Ascending aorta (tissue), 2 donors: ENCODE data around the gene PARVB. TPM values are rescaled to one million over a fixed set of nuclear protein-coding genes. Genes with fewer than 3 reads are reported as not detected.

ENCODE experiments used
- DNase-seq, 2 donors: peaks; one replicate each; pipeline ENCODE4 v3.0.0-alpha.2; 2019; ENCODE audit warnings: low spot score in 2 of 2
- H3K27ac ChIP-seq, 2 donors: fragments of 200-600 bp; sonication (generic); one replicate each; pipeline ENCODE4 v1.5.1; 2016 to 2017; ENCODE audit warnings: mild to moderate bottlenecking in 1 of 2
- H3K27me3 ChIP-seq: fragments of 200-600 bp; sonication (generic); one replicate; pipeline ENCODE4 v1.5.1; 2017
- H3K36me3 ChIP-seq, 2 donors: fragments of 200-600 bp; sonication (generic); one replicate each; pipeline ENCODE4 v1.5.1; 2016
- H3K4me1 ChIP-seq, 2 donors: fragments of 200-600 bp; sonication (generic); one replicate each; pipeline ENCODE4 v1.5.1; 2016 to 2017; ENCODE audit warnings: mild to moderate bottlenecking in 1 of 2
- H3K4me3 ChIP-seq, 2 donors: fragments of 200-600 bp; sonication (generic); one replicate each; pipeline ENCODE4 v1.5.1; 2016 to 2017; ENCODE audit warnings: mild to moderate bottlenecking in 1 of 2
- H3K9me3 ChIP-seq, 2 donors: fragments of 200-600 bp; sonication (generic); one replicate each; pipeline ENCODE4 v1.5.1; 2016
- intact Hi-C: fragments of 100-400 bp; cut with DNase I; formaldehyde crosslinking; loops from one replicate; pipeline ENCODE4 v1.15.1; 2023
- total RNA-seq: library from RNA; depleted of rRNA; stranded (reverse); fragments of >200 nt; gene quantifications from one replicate; pipeline ENCODE4 v1.1.0, GENCODE V29; 2016
- TF ChIP-seq, protein P1 (sequence below), 3 experiments: fragments of 200-600 bp in 2 of 3; fragments of 450-650 bp in 1 of 3; sonication (generic) in 2 of 3; IDR thresholded peaks; one replicate each; pipeline ENCODE4 v1.5.1; 2016 to 2019; ENCODE audit warnings: antibody characterized with exemption in 3 of 3, mild to moderate bottlenecking in 1 of 3, moderate library complexity in 1 of 3

Gene PARVB
- total RNA-seq, 1 donor from 2014 or later = 33.8 TPM

DNA sequence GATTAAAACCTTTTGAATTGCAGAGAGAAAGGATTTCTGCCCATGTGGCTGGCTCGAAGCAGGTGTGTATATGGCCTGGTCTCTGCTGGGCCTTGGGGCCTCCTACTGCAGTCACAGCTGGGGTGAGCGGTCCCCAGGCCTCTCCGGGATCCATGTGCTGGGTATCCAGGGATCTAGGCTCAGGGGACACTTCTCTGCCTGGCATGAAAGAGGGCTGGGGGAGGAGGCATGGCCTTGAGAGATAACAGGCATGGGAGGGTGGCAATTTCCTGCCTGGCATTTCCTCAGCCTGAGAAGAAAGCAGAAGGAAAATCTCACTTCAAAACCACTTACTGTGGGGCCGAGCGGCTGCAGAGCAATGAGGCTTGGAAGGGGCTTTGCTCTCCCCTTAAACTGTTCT is 136.3 kb downstream of the PARVB start:
- Histone ChIP-seq H3K4me1 (no peaks in the 10 kb centered on the region), H3K36me3 (peaks cover 0 to 3% of the 10 kb centered on the region in 2 donors), H3K27ac (no peak overlapping the region)

DNA sequence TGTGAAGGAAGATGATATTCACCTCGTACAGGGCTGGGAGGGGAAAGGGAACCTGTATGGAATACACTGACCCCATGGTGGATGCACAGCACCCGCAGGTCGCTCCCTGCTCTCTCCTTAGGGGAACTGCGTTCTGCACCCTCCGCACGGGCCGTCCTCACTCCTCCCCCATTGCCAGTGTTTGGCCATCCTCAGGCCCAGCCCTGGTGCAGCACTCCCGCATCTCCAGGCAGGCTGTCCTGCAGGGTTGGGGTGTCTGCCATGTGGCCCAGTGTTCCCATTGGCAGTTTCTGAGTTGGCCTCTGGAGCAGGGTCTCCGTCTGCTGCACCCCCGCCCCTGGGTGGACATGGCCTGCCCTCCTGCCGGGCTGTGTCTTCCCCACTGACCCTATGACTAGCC is 137.6 kb downstream of the PARVB start:
- H3K27me3 ChIP-seq = no peaks in the 10 kb centered on the region
- no peak overlapping the region for H3K27ac ChIP-seq
- TF ChIP-seq, protein P1, sequence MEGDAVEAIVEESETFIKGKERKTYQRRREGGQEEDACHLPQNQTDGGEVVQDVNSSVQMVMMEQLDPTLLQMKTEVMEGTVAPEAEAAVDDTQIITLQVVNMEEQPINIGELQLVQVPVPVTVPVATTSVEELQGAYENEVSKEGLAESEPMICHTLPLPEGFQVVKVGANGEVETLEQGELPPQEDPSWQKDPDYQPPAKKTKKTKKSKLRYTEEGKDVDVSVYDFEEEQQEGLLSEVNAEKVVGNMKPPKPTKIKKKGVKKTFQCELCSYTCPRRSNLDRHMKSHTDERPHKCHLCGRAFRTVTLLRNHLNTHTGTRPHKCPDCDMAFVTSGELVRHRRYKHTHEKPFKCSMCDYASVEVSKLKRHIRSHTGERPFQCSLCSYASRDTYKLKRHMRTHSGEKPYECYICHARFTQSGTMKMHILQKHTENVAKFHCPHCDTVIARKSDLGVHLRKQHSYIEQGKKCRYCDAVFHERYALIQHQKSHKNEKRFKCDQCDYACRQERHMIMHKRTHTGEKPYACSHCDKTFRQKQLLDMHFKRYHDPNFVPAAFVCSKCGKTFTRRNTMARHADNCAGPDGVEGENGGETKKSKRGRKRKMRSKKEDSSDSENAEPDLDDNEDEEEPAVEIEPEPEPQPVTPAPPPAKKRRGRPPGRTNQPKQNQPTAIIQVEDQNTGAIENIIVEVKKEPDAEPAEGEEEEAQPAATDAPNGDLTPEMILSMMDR (IDR thresholded peaks at IDR 0.05) = no peak
- H3K9me3 ChIP-seq = no peaks in the 10 kb centered on the region
- intact Hi-C loops = no loop called here
- DNase-seq = no peak
- H3K4me3 ChIP-seq = no peak overlapping the region
- no peaks in the 10 kb centered on the region for H3K4me1 ChIP-seq
- H3K36me3 ChIP-seq = peaks cover 0 to 3% of the 10 kb centered on the region in 2 donors

More for the DNA sequence above, 136.3 kb downstream of the PARVB start:
- no peak for DNase-seq
- Histone ChIP-seq H3K27me3 (no peaks in the 10 kb centered on the region), H3K4me3 (no peak overlapping the region), H3K9me3 (no peaks in the 10 kb centered on the region)
- intact Hi-C loops = no loop called here
- TF ChIP-seq, protein P1 (IDR thresholded peaks at IDR 0.05) = no peak

DNA sequence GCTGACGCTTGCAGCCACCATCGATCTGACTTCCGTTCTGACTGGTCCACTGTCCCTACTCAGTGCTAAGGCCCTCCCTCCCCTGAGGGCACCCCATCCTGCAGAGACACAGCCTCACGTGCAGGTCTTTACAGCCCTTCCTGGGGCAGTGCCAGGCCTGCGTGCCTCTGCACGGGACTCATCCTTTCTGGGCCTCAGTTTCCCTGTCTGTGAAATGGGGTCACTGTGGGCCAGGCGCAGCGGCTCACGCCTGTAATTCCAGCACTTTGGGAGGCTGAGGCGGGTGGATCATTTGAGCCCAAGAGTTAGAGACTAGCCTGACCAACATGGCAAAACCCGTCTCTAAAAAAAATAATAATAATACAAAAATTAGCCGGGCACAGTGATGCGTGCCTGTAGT is 138.9 kb downstream of the PARVB start:
- DNase-seq = no peak
- no peaks in the 10 kb centered on the region for H3K9me3 ChIP-seq
- intact Hi-C loops = no loop called here
- TF ChIP-seq, protein P1 (IDR thresholded peaks at IDR 0.05) = no peak
- H3K27ac ChIP-seq = no peak overlapping the region
- H3K36me3 ChIP-seq = peaks cover 0 to 3% of the 10 kb centered on the region in 2 donors
- H3K4me3 ChIP-seq = no peak overlapping the region
- no peaks in the 10 kb centered on the region for H3K4me1 ChIP-seq
- H3K27me3 ChIP-seq = no peaks in the 10 kb centered on the region

DNA sequence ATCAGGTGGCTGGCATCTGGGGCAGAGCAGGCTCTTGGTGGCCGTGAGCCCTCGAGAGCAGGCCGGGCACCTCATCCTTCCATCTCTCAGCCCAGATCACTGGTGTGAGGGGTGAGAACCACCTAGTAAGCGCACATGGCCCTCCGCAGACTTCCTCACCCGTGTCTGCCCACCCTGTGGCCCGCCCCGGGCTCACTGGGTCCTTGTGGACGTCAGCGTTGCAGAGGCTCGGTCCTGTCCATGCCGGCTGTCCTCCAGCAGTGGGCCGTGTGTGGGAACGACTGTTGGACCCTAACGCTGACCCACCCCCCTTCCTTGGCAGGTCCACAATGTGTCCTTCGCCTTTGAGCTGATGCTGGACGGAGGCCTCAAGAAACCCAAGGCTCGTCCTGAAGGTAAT is 139.4 kb downstream of the PARVB start:
- Histone ChIP-seq H3K27ac (no peak overlapping the region), H3K36me3 (peaks cover 0 to 3% of the 10 kb centered on the region in 2 donors), H3K9me3 (no peaks in the 10 kb centered on the region), H3K27me3 (no peaks in the 10 kb centered on the region), H3K4me3 (no peak overlapping the region), H3K4me1 (no peaks in the 10 kb centered on the region)
- intact Hi-C loops = no loop called here
- TF ChIP-seq, protein P1 (IDR thresholded peaks at IDR 0.05) = no peak
- no peak for DNase-seq

DNA sequence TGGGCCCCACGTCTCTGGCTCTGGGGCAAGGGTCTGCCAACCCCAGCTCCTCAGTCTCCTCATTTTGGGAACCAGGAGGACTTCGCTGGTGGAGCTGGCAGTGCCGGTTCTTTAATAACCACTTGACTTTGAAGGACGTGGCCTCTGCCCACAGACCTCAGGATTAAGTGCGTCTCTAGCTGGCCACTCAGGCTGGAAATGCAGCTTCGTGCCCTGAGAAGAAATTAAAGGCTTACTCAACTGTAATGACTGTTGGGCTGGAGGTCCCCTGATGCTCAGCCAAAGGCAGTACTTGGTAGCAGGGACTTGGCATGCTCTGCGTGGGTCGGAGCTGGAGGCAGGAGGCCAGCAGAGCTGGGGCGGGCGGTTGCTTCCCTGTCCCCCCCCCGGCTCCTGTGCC is 139.9 kb downstream of the PARVB start:
- no peak overlapping the region for H3K4me3 ChIP-seq
- no peaks in the 10 kb centered on the region for H3K9me3 ChIP-seq
- TF ChIP-seq, protein P1 (IDR thresholded peaks at IDR 0.05) = no peak
- intact Hi-C loops = no loop called here
- H3K4me1 ChIP-seq = no peaks in the 10 kb centered on the region
- DNase-seq = no peak
- H3K27me3 ChIP-seq = no peaks in the 10 kb centered on the region
- H3K36me3 ChIP-seq = peaks cover 0 to 3% of the 10 kb centered on the region in 2 donors
- no peak overlapping the region for H3K27ac ChIP-seq

DNA sequence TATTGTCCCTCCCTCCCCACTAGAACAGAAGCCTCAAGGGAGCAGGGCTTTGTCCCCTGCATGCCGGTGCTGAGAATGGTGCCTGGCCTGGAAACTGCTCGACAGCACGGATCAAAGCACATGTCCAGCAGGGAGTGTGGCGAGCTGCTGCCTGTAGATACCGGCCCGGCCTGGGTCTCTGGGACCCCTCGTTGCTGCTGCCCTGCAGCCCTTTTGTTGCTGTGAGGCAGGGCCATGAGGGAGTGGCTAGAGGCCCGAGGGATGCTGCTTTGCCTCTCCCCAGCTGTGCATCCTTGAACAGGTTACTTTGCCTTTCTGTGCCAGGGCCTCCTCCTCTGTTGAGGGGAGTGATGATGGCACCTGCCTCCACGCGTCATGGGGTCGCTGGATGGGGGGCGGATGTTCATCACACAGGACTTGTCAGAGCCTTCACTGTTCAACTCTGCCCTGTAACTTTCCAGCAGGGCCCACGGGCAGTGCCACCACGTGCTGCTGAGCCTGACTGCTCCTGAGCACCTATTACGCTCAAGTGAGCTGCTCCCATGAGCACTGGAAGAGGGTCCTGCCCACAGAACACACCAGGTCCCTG is 141.3 kb downstream of the PARVB start:
- H3K27ac ChIP-seq = no peak overlapping the region
- TF ChIP-seq, protein P1 (IDR thresholded peaks at IDR 0.05) = no peak
- intact Hi-C loops = no loop called here
- no peaks in the 10 kb centered on the region for H3K36me3 ChIP-seq
- no peak for DNase-seq
- no peak overlapping the region for H3K4me3 ChIP-seq
- H3K27me3 ChIP-seq = no peaks in the 10 kb centered on the region
- no peaks in the 10 kb centered on the region for H3K4me1 ChIP-seq
- H3K9me3 ChIP-seq = no peaks in the 10 kb centered on the region
